Stimulated activated CD8-positive, alpha-beta memory T cell treated with anti-CD3 and anti-CD28 coated beads, Interleukin-7, amount 100 ng/mL, for 4 hours (primary cell): Measurements from ENCODE around the gene PSMD10.

ENCODE experiments used
- DNase-seq, 2 donors: peaks; one replicate each; pipeline ENCODE4 v3.0.0-alpha.2; 2020; ENCODE audit warnings: low read depth in 2 of 2

Gene PSMD10, protein sequence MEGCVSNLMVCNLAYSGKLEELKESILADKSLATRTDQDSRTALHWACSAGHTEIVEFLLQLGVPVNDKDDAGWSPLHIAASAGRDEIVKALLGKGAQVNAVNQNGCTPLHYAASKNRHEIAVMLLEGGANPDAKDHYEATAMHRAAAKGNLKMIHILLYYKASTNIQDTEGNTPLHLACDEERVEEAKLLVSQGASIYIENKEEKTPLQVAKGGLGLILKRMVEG

DNA sequence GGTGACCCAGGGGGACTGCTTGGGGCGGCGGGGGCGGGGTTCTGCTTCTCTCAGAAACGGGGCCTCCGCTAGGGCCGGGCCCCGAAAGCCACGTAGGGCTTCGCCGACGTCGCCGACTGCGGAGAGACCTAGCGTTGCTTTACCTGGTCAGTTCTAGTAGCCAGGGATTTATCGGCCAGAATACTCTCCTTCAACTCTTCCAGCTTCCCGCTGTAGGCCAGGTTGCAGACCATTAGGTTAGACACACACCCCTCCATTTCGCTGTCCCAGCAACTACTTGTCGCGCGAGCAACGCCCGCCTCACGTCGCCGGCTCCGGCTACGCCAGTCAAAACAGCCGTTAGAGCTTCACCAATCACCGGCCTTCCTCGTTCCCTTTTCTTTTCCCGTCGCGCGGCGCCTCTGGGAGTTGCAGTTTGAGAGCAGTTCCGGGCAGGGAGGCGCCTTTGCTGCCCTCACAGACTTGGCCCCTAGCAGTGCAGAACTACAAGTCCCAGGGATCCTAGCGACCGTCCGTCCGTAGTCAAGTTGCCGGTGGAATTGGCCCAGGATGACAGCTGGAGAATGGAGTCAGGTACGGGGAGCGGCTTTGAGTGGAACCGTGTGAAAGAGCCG lies at the start of gene PSMD10, which contains the start of gene ATG4A:
Gene PSMD10 (minus strand): TSS at position 279 of the 614 bp plus-strand sequence. CDS start 22 bp downstream, at position 257.
Gene ATG4A (plus strand): TSS at position 515 of the 614 bp plus-strand sequence. CDS start 49 bp downstream, at position 564.
- DNase-seq = peak; percentile 81 to 82

DNA sequence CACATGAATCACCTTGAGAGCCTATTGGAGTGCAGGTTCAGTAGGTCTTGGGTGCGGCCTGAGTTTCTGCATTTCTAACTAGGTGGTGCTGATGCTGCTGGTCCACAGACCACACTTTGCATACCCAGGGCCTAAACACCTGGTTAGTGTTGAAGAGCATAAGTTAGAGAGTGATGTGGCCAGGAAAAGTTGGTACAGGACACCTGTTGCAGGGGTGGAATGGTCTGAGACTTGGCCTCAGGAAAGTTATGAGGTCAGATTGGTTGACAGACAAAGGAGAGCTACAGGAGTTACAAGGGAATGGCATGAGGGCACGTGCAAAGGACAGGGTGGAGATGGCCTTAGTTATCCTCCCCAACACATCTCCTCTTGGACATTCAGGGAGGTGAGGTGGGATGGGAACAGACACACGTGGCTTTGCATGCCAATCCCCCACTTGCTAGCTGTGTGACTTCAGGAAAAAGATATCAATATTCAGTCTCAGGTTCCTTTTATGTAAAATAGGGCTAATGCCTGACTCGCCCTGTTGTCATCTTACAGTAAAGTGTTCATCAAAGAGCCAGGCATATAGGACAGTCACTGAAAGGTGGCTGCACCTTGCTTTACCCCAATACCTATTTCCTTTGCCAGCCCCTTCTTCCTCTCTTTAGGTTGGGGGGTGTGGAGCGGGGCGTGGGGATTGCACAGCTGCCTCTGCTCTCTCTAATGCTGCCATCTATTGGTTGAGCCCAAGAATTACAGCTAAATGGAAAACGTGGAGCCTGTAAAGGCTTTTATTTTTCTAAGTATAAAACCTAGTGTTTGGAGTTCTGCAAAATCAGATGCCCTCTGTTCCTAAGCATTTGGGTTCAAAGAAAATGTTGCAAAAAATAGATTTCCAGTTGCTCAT lies 47.7 kb upstream of the PSMD10 start:
- DNase-seq = no peak

DNA sequence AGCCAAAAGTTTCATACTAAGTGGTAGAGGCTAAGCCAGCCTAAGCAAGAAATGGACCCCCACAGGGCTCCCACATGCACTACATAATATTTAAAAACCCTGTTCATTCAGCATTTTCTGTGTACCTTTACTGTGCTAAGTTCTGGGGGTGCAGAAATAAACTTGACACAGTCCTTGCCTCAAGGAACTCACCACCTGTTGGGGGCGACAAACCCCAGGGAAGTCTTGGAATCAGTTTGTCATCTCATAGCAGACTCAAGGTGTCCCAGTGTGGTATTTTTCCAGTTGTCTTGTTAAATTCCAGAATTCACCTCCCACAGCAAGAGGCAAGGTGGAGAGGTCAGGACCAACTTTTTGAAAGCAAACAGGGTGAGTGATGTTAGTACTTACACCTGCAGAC lies 43.4 kb upstream of the PSMD10 start:
- DNase-seq = no peak

DNA sequence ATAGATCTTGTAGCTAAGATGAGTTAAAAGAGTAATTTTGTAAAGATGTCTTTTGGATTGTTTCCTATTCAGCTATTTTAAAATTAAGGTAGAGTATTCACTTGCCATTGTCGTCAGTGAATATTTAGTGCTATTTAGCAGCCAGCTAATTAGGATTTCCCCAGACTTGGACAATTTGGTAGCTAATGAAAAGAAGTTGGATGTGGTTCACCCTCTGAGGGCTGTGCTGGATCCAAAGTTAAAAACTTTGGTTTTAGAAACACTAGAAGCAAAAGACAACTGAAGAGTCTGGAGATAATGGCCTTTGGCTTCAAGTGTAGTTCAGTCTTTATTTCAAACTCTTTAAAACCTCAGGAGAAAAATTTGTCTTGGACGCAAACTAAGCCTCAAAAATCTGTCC lies 41.5 kb upstream of the PSMD10 start:
- no peak for DNase-seq

DNA sequence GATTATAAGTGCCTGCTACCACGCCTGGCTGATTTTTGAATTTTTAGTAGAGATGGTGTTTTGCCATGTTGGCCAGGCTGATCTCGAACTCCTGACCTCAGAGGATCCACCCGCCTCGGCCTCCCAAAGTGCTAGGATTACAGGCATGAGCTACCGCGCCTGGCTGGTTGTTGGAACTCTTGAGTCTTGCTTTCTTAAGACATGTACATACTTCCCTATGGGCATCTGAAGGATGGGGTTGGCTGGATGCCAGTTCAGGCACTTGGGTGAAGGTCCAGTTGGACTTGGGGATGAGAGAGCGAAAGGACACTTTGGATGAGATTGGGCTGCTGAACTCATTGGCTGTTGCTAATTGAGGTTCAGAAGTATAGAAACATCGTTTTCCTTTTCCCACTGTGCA lies 40.7 kb upstream of the PSMD10 start:
- DNase-seq = no peak

DNA sequence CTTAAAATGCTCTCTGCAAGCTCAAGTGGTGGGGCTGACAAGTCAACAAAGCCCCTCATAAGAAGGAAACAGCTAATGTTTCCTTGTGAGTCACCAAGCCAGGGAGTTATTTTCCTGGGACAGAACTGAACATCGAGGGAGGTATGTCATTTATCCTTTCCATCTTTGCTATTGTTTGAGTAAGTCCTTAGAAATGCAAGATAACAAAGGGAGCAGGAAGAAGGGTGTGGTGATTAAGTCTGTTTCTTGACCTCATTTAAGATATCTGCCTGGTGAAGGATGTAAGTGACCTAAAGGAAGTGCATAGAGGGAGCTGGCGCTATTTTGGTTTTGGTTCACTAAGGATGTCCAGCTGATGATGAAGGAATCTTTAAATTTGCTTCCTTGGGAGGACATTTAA lies 40.1 kb upstream of the PSMD10 start:
- DNase-seq = no peak

DNA sequence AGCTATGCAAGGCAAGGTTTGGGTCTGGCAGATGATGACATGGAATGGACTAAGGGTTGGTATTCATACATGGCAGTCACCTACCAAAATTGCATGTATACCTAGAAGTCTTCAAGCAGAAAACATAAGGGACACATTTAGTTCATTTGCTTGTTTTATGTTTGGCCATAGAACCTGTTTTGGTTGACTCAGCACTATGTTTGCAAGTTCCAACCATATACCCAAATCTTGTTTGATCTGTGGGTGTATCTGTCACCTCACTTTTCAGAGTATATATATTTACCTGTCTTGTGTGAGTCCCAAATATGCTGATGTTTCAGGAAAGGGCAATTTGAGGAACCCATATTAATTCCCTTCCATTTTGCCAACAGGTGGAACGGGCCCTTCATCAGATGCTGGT lies 39.5 kb upstream of the PSMD10 start:
- DNase-seq = no peak

DNA sequence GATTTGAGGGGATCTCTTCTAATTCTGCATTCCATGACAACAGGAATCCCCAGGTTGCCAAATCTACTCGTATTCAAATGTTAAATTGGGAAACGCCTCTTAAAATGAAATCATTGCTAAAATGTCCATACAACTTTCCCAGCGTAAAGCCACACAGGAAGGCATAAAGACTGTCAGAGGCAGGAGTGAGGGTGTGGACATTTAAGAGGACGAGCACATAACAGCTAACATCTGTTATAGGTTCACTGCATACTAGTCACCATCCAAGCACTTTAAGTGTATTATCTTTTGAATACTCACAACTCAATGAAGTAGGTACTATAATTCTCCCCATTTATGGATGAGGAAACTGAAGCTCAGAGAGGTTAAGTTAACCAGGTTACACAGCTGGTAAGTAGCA lies 35.8 kb upstream of the PSMD10 start:
- DNase-seq = no peak

DNA sequence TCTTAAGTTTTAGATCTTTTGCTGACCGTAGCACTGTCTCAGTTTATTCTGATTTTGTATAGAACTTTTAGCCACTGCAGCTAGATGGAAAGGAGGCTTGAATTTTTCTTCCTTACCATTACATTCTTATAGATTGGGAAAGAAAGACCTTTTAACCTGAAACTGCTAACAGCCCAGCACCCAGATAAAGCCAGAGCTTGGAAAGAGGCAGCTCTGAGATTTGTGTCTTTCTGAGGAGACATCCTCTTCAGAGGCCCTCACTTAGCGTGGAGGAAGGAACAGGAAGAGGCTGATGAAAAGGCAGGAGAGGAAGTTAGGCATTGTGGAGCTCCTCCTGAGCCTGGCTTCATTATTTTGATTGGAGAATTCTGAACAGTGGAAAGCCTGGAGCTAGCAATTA lies 35.3 kb upstream of the PSMD10 start:
- DNase-seq = no peak

DNA sequence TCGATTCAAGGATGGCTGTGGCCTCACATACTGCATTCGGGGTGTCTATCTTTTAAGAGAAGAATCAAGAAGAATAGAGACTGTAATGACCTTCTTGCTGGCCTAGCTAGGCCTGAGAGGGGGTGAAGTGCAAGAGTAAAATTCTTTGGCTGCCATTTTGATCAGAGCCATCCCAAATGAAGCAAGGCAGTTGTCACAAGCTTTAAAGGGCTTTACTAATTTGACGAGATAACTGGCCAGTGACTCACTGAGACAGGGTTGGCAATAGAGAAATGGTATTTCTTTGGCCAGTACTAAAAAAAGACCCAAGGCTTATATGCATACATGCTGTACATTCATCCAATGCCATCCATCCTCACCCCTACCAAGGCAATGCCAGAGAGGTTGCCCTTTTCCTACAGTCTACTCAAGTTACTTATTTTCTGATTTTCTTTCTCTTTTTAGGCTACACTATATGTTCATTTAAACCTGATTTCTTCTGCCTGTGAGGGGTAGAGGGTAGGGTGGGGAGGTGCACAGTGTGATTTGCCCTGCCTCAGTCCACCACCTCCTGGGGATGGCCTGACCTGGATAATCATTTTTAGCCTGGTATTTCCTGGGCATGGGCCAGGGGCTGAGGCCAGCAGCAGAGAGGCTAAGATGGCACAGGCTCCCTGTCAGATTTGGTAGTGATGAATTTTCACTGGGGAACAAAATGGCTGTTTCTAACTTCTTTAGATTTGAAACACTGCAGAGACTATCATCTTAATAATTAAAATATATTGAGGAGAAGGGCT lies 32.4 kb upstream of the PSMD10 start:
- DNase-seq = no peak

DNA sequence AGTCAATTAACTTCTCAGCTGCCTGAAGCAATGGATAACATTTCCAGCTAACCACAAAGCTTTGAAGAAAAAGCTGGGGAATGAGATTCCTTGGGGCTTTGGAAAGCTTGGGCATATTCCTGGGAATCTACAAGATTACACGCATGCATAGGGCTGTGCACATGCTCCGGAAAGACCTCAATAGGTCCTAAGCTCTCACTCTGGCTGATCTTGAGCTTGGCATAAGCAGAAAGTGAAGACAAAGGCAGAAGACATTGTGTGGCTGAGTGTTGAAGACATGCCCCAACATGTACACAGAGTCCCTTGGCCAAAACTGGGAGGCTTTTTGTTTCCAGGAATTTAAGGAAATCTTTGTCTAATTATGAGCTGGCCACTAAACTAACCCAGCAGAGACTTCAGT lies 31.4 kb upstream of the PSMD10 start:
- DNase-seq = no peak

DNA sequence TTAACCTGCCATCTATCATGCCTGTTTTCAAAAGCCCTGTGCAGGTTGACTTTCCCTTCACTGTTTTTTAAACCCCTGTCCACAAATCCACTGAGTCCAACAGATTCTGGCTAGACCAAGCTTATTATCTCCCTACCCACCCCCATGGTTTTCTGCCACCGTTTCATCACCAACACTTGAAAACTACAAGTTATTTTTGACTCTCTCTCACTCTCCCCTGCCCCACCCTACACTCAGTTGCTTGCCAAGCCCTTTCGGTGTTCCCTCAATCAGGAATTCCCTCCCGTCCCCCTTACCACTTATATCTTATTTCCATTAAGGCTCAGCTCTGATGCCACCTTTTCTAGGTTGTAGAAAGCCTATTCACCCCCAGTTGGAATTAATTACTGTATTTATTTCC lies 29.9 kb upstream of the PSMD10 start:
- no peak for DNase-seq

DNA sequence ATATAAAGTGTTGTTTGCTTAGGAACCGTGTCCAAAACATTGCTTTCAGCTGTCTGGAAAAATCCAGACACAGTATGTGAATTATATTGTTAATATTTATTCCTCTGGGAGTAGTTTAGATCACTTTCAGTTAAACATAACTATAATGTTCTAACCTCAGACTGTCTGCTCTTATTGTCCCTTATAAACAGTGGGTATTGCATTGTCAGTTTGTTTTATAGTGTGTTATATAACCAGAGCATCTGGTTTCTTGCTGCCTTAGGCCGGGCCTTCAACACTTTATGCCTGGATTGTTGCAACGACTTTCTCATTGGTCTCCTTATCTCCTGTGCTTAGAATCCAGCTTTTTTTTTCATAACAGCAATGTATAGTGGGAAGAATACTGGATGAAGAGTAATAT lies 26.6 kb upstream of the PSMD10 start:
- no peak for DNase-seq

DNA sequence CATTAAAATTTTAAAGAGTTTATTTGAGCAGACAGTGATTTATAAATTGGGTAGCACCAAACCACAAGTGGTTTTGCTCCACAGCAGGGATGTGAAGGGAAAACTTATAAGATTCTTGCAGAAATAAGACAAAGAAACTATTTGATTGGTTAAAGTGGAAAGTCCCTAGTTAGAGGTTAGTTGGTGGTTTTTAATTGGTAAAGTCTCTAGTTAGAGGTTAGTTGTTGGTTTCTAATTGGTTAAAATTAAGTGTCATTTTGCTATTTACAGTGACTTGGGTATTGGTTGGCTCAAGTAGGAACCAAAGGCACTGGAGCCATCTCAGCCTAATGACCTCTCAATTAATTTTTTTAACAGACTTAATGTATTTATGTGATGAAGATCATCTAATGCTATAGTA lies 23.2 kb upstream of the PSMD10 start:
- DNase-seq = no peak

DNA sequence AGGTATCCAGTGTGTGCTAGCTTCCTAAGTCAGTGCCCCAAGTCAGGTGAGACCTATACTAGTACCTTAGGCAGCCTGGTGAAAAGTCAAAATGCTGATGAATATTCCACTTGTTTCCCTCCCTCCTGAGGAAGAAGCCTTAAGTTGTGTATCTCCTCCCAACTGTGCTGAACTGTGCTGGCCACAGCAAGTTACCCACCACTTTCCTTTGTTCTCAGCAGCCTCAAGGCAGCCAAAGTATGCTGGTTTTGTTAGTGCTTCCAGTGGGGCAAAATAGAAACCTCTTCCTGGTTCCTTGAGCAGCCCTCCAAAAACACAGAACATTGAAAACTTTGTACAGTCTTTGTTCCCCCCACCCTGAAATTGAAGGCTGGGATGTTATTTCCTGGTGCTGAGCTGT lies 14.1 kb upstream of the PSMD10 start:
- no peak for DNase-seq

DNA sequence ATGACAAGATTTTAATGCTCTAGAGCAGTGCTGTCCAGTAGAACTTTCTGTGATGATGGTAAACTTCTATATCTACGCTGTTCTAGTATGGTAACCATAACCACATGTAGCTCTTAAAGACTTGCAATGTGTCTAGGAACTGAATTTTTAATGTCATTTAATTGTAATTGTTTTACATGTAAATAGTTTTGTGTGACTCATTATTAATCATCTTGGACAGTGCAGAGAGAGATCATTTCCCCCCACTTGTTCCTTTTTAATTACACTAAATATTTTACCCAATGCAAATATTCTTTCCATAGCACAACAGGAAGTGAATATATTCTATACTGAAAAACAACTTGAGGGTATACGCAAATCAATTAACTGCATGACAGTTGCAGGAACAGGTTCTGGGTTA lies 6.0 kb upstream of the PSMD10 start:
- DNase-seq = no peak

DNA sequence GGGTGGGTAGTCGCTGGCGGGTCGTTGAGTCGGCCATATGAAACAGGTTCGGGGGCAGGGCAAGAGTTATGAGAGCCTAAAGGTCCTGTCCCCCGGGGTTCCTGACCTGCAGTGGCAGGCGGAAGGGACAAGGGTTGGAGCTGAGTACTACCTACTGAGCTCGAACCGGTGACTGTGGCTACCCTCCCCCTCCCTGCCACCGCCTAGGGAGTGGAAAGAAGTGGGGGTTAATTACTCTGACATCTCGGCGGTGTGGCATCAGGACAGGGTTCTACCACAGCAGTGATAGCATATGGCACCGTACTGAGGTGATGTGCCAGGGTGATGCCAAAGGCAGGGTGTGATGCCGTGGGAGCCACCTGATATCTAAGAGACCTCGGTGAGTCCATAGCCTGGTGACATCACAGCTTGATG lies 543 bp upstream of the PSMD10 start:
- DNase-seq = peak in 1 of 2 donors; percentile 0

DNA sequence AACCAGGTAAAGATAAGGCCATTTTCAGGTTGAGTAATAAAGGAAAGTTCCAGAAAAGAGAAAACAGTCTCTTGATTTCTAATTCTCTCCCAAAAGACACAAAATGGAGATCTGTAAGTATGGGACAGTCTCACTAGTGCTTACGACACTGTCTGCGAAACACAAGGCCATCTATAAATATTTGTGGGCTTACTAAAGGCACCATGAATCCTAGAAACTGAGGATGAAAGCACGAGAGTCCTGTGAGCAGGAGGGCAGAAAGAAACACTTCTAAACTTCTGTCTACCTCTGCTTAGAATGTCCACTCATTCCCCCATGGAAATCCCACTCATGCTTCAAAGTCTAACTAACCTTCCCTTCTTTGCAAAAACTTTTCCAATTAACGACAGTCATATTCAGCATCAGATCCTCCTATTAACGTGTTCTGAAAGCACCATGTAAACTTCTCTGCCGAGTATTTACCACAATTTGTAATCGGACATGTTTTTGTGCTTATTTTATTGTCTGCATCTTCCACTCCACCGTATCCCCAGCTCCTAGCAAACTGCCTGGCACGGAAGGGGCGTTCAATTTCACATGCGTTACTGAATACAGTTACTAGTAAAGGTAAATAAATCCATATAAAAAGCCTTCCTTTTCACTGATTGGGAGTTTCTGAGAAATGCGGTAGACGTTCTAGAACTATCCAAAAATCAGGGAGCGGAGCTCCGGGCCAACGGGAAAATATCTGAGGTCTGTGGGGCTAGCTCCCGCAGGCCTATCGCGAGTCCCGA lies 665 bp downstream of the PSMD10 start:
- DNase-seq = no peak

DNA sequence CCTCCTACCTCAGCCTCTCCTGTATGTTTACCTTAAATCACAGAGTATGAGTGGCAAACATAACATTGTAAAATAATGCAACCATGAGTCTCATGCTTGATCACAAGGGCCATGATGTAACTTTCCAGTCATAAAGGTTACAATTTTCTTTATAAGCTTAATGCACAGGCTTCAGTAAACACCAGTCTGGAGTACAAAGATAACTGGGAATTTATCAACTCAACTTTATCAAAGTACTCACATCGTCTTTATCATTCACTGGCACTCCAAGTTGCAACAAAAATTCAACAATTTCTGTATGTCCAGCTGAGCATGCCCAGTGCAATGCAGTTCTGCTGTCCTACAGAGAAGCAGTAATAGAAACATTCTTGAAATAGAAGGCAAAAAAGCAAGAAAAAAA lies 2.8 kb downstream of the PSMD10 start:
- DNase-seq = no peak

DNA sequence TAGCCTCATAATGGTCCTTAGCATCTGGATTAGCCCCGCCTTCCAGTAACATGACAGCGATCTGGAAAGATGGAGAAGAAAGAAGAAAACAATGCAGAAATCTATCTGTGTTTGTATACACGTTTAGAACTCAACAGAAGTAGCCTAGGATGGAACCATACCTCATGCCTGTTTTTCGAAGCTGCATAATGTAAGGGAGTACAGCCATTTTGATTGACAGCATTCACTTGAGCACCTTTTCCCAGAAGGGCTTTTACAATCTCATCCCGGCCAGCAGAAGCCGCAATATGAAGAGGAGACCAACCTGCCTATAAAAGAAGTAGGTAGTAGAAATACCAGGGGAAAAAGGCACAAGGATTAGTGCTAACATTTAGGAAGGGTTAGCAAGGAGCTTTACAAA lies 3.5 kb downstream of the PSMD10 start:
- no peak for DNase-seq

DNA sequence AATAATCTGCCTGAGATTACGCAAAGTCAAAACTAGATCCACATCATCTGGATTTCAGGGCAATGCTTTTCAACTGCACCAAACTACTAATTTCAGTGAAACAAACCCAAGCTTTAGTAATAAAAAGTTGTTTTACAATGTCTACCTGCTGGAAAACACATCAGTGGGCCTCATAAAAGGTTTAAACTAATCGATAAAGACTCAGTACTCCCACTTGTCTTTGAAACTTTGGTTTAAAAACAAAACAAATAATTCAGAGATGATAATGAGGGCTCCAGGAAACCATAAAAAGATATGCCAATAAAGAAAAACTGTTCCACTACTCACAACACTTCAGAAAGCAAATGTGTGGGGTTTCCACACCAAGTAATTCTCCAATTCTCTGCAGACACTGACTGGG lies 10.2 kb downstream of the PSMD10 start:
- DNase-seq = no peak
